HepG2 (cell line): ENCODE data around the gene ASB3.

Experiments
- BHLHE40 ChIP-seq: IDR thresholded peaks from 2 replicates; pipeline ENCODE4 v1.6.1; 2011; ENCODE audit warnings: low read length, improper control_type of control experiment
- JUND ChIP-seq: sonication (generic); formaldehyde crosslinking; IDR thresholded peaks from 2 replicates; pipeline ENCODE4 v1.8.0; 2022; ENCODE audit warnings: mild to moderate bottlenecking, missing genetic modification reagents
- NBN ChIP-seq: fragments of 450-650 bp; conservative IDR thresholded peaks from 2 replicates; pipeline ENCODE4 v1.6.1; 2017
- TAF1 ChIP-seq: sonication (generic); formaldehyde crosslinking; IDR thresholded peaks from 2 replicates; pipeline ENCODE4 v1.4.0; 2020; ENCODE audit warnings: missing genetic modification reagents
- TFAP4 ChIP-seq: sonication (generic); IDR thresholded peaks from 2 replicates; pipeline ENCODE4 v1.6.1; 2016; ENCODE audit warnings: low read depth, borderline replicate concordance
- XRCC5 ChIP-seq: fragments of 200-400 bp; formaldehyde crosslinking; optimal IDR thresholded peaks from 2 replicates; pipeline ENCODE3; 2017; ENCODE audit warnings: mild to moderate bottlenecking, low read length
- YY1 ChIP-seq: IDR thresholded peaks from 2 replicates; pipeline ENCODE4 v1.6.1; 2011; ENCODE audit warnings: low read length, low read depth, moderate library complexity, mild to moderate bottlenecking; ENCODE audit not compliant: insufficient read depth, insufficient replicate concordance
- ZNF432 ChIP-seq: sonication (generic); formaldehyde crosslinking; IDR thresholded peaks from 2 replicates; pipeline ENCODE4 v1.5.0; 2020; ENCODE audit warnings: missing genetic modification reagents, mild to moderate bottlenecking, borderline replicate concordance
- ZZZ3 ChIP-seq: sonication (generic); formaldehyde crosslinking; IDR thresholded peaks from 2 replicates; pipeline ENCODE4 v1.4.0; 2020; ENCODE audit warnings: missing genetic modification reagents, mild to moderate bottlenecking, borderline replicate concordance
- TF ChIP-seq, protein P1 (sequence below): sonication (generic); formaldehyde crosslinking; IDR thresholded peaks from 2 replicates; pipeline ENCODE4 v1.8.0; 2022; ENCODE audit warnings: mild to moderate bottlenecking, missing genetic modification reagents; ENCODE audit not compliant: insufficient replicate concordance

DNA sequence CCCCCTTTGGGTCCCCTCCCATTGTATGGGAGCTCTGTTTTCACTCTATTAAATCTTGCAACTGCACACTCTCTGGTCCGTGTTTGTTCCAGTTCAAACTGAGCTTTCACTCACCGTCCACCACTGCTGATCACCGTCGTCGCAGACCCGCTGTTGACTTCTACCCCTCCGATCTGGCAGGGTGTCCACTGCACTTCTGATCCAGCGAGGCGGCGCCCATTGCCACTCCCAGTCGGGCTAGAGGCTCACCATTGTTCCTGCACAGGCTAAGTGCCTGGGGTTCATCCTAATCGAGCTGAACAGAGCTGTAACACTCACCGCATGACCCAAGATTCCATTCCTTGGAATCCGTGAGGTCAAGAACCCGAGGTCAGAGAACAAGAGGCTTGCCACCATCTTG lies 30.1 kb downstream of the ASB3 start:
- TF ChIP-seq TAF1 (CRISPR knock-in tag), result no peak
- TF ChIP-seq NBN, result no peak
- no peak for TF ChIP-seq ZNF432 (CRISPR knock-in tag)
- TF ChIP-seq, protein P1, sequence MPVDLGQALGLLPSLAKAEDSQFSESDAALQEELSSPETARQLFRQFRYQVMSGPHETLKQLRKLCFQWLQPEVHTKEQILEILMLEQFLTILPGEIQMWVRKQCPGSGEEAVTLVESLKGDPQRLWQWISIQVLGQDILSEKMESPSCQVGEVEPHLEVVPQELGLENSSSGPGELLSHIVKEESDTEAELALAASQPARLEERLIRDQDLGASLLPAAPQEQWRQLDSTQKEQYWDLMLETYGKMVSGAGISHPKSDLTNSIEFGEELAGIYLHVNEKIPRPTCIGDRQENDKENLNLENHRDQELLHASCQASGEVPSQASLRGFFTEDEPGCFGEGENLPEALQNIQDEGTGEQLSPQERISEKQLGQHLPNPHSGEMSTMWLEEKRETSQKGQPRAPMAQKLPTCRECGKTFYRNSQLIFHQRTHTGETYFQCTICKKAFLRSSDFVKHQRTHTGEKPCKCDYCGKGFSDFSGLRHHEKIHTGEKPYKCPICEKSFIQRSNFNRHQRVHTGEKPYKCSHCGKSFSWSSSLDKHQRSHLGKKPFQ (CRISPR knock-in tag), result no peak
- no peak for TF ChIP-seq ZZZ3
- no peak for TF ChIP-seq XRCC5
- TF ChIP-seq YY1, result no peak
- TF ChIP-seq JUND (CRISPR knock-in tag), result no peak
- no peak for TF ChIP-seq BHLHE40
- TF ChIP-seq TFAP4, result no peak
